Articular chondrocyte of knee joint (primary cell): Measurements from ENCODE around the gene PPP1R12A. TPM values are rescaled to one million over a fixed set of nuclear protein-coding genes. Genes with fewer than 3 reads are reported as not detected.

ENCODE experiments used
- small RNA-seq: library from RNA; depleted of rRNA; stranded (forward); fragments of <200 nt; gene quantifications from one replicate; pipeline ENCODE3, GENCODE V24; 2012
- total RNA-seq: library from RNA; depleted of rRNA; stranded (reverse); fragments of >200 nt; gene quantifications from 2 replicates; pipeline ENCODE4 v1.2.3, GENCODE V29; 2012

PPP1R12A gene
- total RNA-seq, result 116 and 130 TPM in 2 replicates

DNA sequence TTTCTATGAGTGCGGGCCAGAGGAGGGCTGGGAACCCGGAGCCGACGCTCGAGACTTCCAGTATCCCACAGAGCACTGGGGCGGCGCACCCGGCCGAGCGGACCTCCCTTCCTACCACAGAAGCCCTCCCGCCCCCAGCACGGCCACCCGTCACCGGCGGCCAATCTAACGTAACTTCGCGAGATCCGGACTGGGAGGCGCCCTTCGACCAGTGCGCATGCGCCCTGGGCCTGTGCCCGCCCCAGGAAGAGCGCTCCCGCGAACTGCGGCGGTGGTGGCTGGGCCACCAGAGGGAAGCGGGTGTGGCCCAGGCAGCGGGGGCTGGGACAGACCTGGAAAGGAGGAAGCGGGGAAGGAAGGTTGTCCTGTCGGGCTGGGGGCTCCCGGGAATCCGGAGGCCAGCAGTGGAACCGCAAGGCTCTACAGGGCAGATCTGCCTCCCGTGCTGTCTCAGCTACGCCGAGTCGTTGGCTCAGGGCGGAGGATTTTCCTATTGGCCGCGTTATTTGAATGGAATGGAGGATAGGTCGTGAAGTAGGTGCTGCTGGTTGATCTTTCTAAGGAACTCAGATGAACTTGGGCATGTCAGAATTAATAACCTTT is at the start of gene PPP1R12A:
PPP1R12A (minus strand) TSS at position 77 of the 603 bp plus-strand sequence. CDS start 166 bp downstream, outside the sequence.

Small RNAs within 50 kb of the gene (small RNA-seq; reads per million reads assigned to genes)
- gene RNA5SP363, result not detected

Other genes starting within 250 kb of the PPP1R12A start
- 11.4 and 20.8 TPM in 2 replicates for gene PAWR, start 244.1 kb downstream of the PPP1R12A start, total RNA-seq
- gene OTOGL, start 164.4 kb upstream of the PPP1R12A start, total RNA-seq, result 0.11 and 0.26 TPM in 2 replicates